HG03520 (cell line): Measurements from ENCODE around the gene TMEM74B.
"Not testable (repeated sequence)": the region's sequence is repeated elsewhere in the genome, so short reads cannot be mapped to it uniquely, and the experiment has no call there.

Source experiments
- ATAC-seq: cut with Tn5 transposase; IDR thresholded peaks from one replicate; pipeline ENCODE4 v1.9.1; 2021; ENCODE audit warnings: mild to moderate bottlenecking, moderate library complexity; ENCODE audit not compliant: unreplicated experiment

TMEM74B gene

DNA sequence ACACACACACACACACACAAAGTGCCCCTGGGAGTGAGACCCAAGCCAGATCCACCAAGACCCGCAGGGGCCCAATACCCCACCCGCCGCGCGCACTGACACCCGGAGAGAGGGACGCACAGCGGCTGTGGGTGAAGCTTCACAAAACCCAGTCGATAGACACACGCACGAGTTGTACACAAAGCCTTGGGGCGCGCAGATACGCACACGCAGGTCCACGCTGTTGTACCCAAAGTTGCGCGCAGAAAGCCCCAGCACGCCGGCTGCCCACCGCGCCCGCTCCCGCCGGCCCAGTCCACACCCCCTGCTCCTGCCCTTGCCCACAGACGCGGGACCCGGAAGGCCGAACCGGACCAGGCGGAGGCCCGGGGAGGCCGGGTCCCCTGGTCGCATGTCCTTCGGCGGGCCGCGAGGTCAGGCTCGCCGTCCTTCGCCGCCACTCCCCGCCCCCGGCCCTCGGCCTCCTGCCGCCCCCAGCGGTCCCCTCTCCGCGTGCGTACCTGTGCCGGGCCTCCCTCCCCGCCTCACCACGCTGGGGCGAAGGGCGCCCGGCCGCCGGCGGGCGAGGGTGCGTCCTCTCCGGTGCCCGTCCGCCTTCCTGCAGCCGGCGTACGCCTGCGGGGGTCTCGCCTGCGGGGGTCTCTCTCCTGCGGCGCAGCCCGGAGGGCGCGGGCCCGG is at the start of gene TMEM74B:
TSS of gene TMEM74B (minus strand) at position 344 of the 678 bp plus-strand sequence. CDS start 1,180 bp downstream, outside the sequence.
- no peak for ATAC-seq

DNA sequence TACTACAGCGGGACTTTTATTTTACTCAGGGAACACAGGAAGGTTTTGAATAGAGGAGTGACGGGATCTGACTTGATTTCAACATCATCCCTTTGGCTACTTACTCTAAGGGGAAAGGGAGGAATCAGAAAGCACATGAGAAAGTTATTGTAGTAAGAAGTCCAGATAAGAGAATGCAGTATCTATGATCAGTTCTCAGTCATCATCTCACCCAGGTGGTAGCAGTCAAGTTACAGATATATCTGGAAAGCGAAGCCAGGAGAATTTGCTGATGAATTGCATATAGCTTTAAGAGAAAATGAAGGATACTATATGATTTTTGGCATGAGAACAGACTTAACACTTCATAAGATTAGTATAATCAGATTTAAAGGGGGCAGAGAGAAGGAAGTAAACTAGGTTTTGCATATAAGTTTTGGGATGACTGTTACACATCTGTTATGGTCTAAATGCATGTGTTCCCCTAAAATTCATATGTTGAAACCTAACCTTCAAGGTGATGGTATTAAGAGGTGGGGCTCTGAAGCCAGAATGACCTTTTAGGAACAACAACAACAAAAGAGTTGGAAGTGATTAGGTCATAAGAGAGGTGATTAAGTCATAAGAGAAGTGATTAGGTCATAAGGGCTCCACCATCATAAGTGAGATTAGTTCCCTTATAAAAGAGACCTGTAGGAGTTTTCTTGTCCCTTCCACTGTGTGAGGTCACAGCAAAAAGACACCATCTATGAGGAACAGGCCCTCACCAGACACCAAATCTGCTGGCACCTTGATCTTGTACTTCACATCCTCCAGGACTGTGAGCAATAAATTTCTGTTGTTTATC is 47.7 kb upstream of the TMEM74B start:
- ATAC-seq = no peak

GRCh38 chr20:1229541-1229940 is 44.8 kb upstream of the TMEM74B start:
- no peak for ATAC-seq

GRCh38 chr20:1225783-1226654 is 41.2 kb upstream of the TMEM74B start, which contains the start of gene RAD21L1:
Gene RAD21L1, plus strand, starts transcription at chr20:1226044. Its CDS starts 2,410 bp downstream, at chr20:1228454.
- no peak for ATAC-seq

DNA sequence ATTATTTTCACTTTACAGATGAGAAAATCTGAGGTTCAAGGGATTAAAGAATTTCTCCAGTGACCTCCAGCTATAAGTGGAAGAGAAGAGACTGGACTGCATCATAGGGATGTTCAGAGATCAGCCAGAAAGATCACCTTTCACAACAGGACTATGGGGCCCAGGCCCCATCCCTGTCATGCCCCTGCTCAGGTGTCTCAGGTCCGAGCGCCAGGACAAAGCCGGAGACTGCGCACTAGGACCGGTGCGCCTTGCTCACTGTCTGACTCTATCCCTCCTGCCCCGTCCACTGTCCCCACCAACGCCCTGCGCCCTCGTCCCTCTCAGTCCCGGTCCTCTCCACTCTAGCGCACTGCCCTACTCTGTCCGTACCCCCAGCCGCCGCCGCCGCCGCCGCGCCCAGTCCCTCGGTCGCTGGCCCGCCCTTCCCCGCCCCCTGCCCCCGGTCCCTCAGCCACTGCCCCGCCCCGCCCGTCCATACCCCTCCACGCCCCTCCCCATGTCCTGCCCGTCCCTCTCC is 40.5 kb upstream of the TMEM74B start:
- no peak for ATAC-seq

DNA sequence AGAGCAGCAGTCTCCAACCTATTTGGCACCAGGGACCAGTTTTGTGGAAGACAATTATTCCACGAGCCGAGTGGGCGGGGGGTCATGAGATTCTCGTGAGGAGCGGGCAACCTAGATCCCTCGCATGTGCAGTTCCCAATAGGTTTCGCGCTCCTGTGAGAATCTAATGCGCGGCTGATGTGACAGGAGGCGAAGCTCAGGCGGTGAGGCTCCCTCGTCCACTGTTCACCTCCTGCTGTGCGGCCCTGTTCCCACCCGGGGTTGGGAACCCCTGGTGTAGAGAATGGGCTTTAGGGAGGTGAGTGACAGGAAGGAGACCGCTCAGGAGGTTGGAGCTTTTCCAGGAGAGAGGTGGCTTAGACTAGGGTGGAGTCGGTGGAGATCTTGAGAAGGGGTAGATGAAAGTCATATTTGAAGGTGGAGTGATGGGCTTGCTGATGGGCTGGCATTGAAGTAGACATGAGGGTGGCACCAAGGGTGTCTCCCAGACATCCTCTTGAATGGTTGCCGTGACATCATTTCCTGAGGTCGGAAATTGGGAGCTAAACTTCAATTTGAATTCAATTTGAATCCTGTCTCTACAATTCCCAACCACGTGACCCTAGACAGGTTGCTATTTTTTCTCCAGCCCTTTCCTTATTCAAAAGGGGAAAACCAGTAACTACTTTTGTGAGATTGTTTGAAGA is 39.6 kb upstream of the TMEM74B start:
- ATAC-seq = no peak

DNA sequence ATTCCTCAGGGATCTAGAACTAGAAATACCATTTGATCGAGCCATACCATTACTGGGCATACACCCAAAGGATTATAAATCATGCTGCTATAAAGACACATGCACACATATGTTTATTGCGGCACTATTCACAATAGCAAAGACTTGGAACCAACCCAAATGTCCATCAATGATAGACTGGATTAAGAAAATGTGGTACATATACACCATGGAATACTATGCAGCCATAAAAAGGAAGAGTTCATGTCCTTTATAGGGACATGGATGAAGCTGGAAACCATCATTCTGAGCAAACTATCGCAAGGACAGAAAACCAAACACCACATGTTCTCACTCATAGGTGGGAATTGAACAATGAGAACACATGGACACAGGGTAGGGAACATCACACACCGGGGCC is 38.0 kb upstream of the TMEM74B start:
- not testable (repeated sequence) for ATAC-seq

- not testable (repeated sequence) for ATAC-seq
These were observed 32.0 kb upstream of the TMEM74B start for GRCh38 chr20:1216527-1217427.

GRCh38 chr20:1215386-1216170 is 30.8 kb upstream of the TMEM74B start:
- ATAC-seq = no peak

GRCh38 chr20:1214838-1215261 is 30.1 kb upstream of the TMEM74B start:
- no peak for ATAC-seq

DNA sequence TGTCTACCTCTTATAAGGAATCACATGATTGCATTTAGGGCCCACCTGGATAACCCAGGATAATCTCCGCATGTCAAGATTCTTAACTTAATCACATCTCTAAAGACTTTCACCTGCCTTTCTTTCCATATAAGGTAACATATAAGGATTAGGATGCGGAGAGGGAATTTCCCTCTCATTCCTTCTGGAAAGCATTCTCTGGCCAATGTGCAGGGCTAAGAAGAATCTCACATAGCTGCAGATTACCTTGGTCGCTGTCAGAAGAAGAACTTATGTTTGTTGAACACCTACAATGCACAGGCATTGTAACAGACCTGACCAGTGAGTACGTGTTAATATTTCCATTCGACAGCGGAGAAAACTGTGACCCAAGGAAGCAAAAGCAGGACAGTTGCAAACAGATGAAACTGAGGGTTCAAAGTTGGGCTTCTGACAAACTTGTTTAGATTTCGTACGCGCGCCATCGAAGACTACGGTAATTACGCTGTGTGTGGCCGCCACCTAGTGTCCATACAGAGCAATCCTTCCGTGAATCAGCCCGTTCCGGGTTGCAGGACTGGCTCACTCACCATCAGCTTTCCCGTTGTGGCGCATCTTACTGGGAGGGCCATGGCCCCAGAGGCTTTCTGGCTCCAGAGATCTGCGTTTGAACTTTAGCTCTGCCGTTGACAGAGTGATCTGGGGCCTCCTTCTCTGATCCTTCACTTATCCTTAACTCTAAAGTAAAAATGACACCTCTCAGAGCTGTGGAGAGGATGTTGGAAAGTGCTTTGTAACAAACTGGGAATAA is 28.0 kb upstream of the TMEM74B start:
- ATAC-seq = no peak

DNA sequence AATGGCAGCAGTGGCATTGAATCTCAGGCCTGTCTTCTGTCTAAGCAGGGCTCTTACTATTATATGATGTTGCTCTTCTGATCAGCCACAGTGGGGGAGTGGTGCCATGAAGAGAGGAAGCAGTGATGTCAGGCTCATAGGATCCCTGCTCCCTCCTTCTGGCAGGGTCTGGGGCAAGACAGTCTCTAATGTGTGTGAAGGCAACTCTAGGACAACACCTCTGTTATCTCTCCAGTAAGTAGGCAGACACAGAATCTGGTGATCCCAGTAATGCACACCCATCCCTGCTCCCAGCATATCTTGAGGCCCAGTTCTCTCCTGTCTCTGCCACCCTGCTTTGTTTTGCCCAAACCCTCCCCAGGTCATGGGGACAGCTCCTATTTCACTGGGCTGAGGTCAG is 27.2 kb upstream of the TMEM74B start:
- ATAC-seq = no peak

- ATAC-seq = no peak
These were observed 25.7 kb upstream of the TMEM74B start for GRCh38 chr20:1210501-1210900.

DNA sequence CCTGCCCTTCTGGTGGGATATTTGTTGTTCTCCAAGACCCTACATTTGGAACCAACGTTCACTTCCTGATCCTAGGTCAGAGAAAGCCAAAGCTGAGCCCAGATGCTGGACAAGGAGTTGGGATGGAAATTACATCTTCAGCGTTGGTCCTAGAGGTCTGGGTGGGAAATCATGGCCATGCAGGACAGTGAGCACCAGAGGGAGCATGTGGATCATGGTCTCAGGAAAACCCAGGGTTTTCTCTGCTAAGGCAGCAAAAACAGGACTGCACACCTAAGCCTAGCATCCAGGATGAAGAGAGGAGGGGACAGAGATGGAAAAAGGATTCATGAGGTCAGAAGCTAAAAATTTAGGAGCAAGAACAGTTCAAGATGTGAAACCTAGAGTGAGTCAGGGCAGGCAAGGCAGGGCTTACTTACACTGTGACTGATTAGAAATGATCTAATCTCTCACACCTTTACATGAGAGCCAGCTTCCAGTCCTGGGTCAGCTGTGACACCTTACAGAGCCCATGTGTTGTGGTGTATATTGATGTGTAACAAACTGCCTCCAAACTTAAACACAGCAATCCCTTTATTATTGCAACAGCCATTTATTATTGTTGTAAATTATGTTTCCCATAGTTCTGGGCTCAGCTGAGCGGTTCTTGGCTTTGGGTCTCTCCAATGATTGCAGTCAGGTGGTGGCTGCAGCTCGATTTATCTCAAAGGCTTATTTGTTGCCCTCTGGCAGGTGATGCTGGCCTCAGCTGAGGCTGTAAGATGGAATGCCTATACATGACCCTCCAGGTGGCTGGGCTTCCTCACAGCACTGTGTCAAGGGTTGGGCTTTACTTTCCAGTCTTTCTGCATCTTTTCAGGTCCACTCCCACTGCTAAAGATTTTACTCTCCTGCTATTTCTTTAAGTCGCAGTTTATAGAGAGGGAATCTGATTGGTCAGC is 24.9 kb upstream of the TMEM74B start:
- ATAC-seq = no peak

DNA sequence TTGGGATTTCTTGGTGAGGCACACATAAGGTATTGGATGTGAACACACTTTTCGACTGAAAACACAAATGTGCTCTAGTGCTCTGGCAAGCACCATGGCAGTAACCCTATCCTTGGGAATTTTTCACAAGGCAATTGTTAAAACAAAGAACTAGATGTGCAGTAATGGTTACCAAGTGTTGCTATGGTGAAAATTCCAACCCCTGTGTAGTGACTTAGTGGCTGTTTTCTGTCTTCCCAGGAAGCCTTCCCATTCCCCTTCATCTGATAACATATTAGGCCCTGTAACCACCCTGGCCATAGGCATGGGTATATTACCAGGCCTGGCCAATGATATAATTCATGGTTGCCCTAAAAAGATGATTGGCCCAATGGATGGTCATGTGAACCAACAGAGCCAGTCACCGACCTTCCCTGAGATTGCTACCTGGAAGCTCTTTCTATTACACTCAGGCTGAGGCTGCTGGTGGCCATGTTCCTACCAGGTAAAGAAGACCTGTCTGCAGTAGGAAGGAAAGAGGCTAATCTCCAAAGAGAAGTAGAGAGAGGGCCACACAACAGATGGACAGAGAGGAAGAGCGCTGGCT is 22.6 kb upstream of the TMEM74B start:
- ATAC-seq = no peak
